CD4-positive, alpha-beta T cell treated with Interleukin-21 for 1 hour (primary cell): ENCODE data around the gene FAM169A.
A peak's percentile ranks its signal among the peaks of the same experiment; 100 is the strongest.
"Not testable (repeated sequence)": the region's sequence is repeated elsewhere in the genome, so short reads cannot be mapped to it uniquely, and the experiment has no call there.

Source experiments
- DNase-seq: peaks from one replicate; pipeline ENCODE4 v3.0.0-alpha.2; 2020

Gene FAM169A

GRCh38 chr5:74787424-74787823 is 78.8 kb downstream of the FAM169A start:
- no peak for DNase-seq

GRCh38 chr5:74786851-74787250 is 79.3 kb downstream of the FAM169A start:
- DNase-seq: no peak

- no peak for DNase-seq
Measured at GRCh38 chr5:74778609-74779008, 87.6 kb downstream of the FAM169A start.

GRCh38 chr5:74772359-74772758 is 93.8 kb downstream of the FAM169A start:
- DNase-seq: no peak

GRCh38 chr5:74767579-74767913 is 98.6 kb downstream of the FAM169A start:
- DNase-seq: no peak

- peak; percentile 95 for DNase-seq
Measured at GRCh38 chr5:74766849-74767578, 99.2 kb downstream of the FAM169A start, which contains the start of the genes GFM2 and NSA2. GFM2 (minus strand) TSS chr5:74767117; CDS start chr5:74763742, 3,375 bp downstream. NSA2 (plus strand) TSS chr5:74767249; CDS start chr5:74767361, 112 bp downstream.

GRCh38 chr5:74766418-74766848 is 99.8 kb downstream of the FAM169A start:
- peak; percentile 48 for DNase-seq

- DNase-seq: no peak
Measured at GRCh38 chr5:74765929-74766328, 100.3 kb downstream of the FAM169A start.

- no peak for DNase-seq
Measured at GRCh38 chr5:74765201-74765600, 101.0 kb downstream of the FAM169A start.

- DNase-seq: no peak
Measured at GRCh38 chr5:74763504-74763903, 102.7 kb downstream of the FAM169A start.

- DNase-seq: no peak
Measured at GRCh38 chr5:74762599-74762998, 103.6 kb downstream of the FAM169A start.

- DNase-seq: no peak
Measured at GRCh38 chr5:74761241-74761640, 104.9 kb downstream of the FAM169A start.

- DNase-seq: not testable (repeated sequence)
Measured at GRCh38 chr5:74748742-74749141, 117.4 kb downstream of the FAM169A start.

- DNase-seq: no peak
Measured at GRCh38 chr5:74738406-74738805, 127.8 kb downstream of the FAM169A start.

- no peak for DNase-seq
Measured at GRCh38 chr5:74736759-74737158, 129.4 kb downstream of the FAM169A start.
